Trophoblast cell (in vitro differentiated cells and primary cell): ENCODE measurements around the gene COBL.

Source experiments
- DNase-seq, 2 donors: peaks; one replicate each; pipeline ENCODE4 v3.0.0-alpha.2; 2016
- H2AFZ ChIP-seq: 2 replicates; pipeline ENCODE4 v1.6.1; 2013; ENCODE audit warnings: low read length, moderate library complexity, mild to moderate bottlenecking; ENCODE audit not compliant: insufficient read depth, poor library complexity
- H2AK5ac ChIP-seq: 2 replicates; pipeline ENCODE4 v1.6.1; 2013; ENCODE audit warnings: mild to moderate bottlenecking, low read length
- H2BK120ac ChIP-seq: 2 replicates; pipeline ENCODE4 v1.6.1; 2013; ENCODE audit warnings: low read length, mild to moderate bottlenecking, moderate library complexity; ENCODE audit not compliant: insufficient read depth, poor library complexity
- H2BK12ac ChIP-seq: 2 replicates; pipeline ENCODE4 v1.6.1; 2013; ENCODE audit warnings: mild to moderate bottlenecking, low read length, moderate library complexity
- H2BK5ac ChIP-seq: 2 replicates; pipeline ENCODE4 v1.6.1; 2013; ENCODE audit warnings: low read length, low read depth, moderate library complexity, mild to moderate bottlenecking; ENCODE audit not compliant: poor library complexity
- H3K14ac ChIP-seq: 2 replicates; pipeline ENCODE4 v1.6.1; 2013; ENCODE audit warnings: mild to moderate bottlenecking, low read length
- H3K18ac ChIP-seq: 2 replicates; pipeline ENCODE4 v1.6.1; 2013; ENCODE audit warnings: mild to moderate bottlenecking, low read length
- H3K23ac ChIP-seq: 2 replicates; pipeline ENCODE4 v1.6.1; 2013; ENCODE audit warnings: low read length
- H3K27ac ChIP-seq: 2 replicates; pipeline ENCODE4 v1.5.1; 2013; ENCODE audit warnings: low read depth, mild to moderate bottlenecking, inconsistent platforms, low read length, moderate library complexity
- H3K27me3 ChIP-seq: 2 replicates; pipeline ENCODE4 v1.6.1; 2013; ENCODE audit warnings: inconsistent platforms, mild to moderate bottlenecking, low read length, moderate library complexity; ENCODE audit not compliant: insufficient read depth
- H3K36me3 ChIP-seq, 2 experiments: 1 replicate in 1 of 2; 2 replicates in 1 of 2; pipeline ENCODE4 v1.6.1; 2013; ENCODE audit warnings: low read length in 2 of 2, mild to moderate bottlenecking in 2 of 2, moderate library complexity in 1 of 2; ENCODE audit not compliant: insufficient read depth in 2 of 2, control insufficient read depth in 1 of 2
- H3K4ac ChIP-seq: 2 replicates; pipeline ENCODE4 v1.6.1; 2013; ENCODE audit warnings: low read depth, mild to moderate bottlenecking, low read length, moderate library complexity
- H3K4me1 ChIP-seq, 2 experiments: 1 replicate in 1 of 2; 2 replicates in 1 of 2; pipeline ENCODE4 v1.6.1; 2013; ENCODE audit warnings: low read length in 2 of 2, mild to moderate bottlenecking in 2 of 2, moderate library complexity in 1 of 2; ENCODE audit not compliant: insufficient read depth in 2 of 2, control insufficient read depth in 1 of 2
- H3K4me2 ChIP-seq: 2 replicates; pipeline ENCODE4 v1.6.1; 2013; ENCODE audit warnings: inconsistent platforms, mild to moderate bottlenecking, low read length, moderate library complexity
- H3K4me3 ChIP-seq: 2 replicates; pipeline ENCODE4 v1.5.1; 2013; ENCODE audit warnings: mild to moderate bottlenecking, low read depth, low read length, inconsistent platforms
- H3K79me1 ChIP-seq: one replicate; pipeline ENCODE4 v1.6.1; 2013; ENCODE audit warnings: low read length
- H3K79me2 ChIP-seq: 2 replicates; pipeline ENCODE4 v1.6.1; 2013; ENCODE audit warnings: low read length, mild to moderate bottlenecking; ENCODE audit not compliant: control insufficient read depth, insufficient read depth, poor library complexity
- H3K9ac ChIP-seq: 2 replicates; pipeline ENCODE4 v1.6.1; 2013; ENCODE audit warnings: mild to moderate bottlenecking, low read length
- H3K9me3 ChIP-seq: 2 replicates; pipeline ENCODE4 v1.6.1; 2013; ENCODE audit warnings: low read depth, mild to moderate bottlenecking, control low read depth, inconsistent platforms, low read length; ENCODE audit not compliant: insufficient read depth
- H4K12ac ChIP-seq: 2 replicates; pipeline ENCODE4 v1.6.1; 2013; ENCODE audit warnings: low read depth, mild to moderate bottlenecking, low read length, moderate library complexity
- H4K8ac ChIP-seq: 2 replicates; pipeline ENCODE4 v1.6.1; 2013; ENCODE audit warnings: low read depth, mild to moderate bottlenecking, low read length, moderate library complexity
- H4K91ac ChIP-seq: one replicate; pipeline ENCODE4 v1.6.1; 2013; ENCODE audit warnings: low read depth, mild to moderate bottlenecking, low read length, moderate library complexity
- WGBS: extraction: QIAGEN DNeasy Blood & Tissue Kit; methylation state at CpG from one replicate; pipeline ENCODE4 v1.1.7; 2013; ENCODE audit warnings: missing lambda C conversion rate; ENCODE audit not compliant: insufficient read length, insufficient coverage; ENCODE audit errors: extremely low coverage; 5-methylcytosine and 5-hydroxymethylcytosine counted together

The COBL gene

DNA sequence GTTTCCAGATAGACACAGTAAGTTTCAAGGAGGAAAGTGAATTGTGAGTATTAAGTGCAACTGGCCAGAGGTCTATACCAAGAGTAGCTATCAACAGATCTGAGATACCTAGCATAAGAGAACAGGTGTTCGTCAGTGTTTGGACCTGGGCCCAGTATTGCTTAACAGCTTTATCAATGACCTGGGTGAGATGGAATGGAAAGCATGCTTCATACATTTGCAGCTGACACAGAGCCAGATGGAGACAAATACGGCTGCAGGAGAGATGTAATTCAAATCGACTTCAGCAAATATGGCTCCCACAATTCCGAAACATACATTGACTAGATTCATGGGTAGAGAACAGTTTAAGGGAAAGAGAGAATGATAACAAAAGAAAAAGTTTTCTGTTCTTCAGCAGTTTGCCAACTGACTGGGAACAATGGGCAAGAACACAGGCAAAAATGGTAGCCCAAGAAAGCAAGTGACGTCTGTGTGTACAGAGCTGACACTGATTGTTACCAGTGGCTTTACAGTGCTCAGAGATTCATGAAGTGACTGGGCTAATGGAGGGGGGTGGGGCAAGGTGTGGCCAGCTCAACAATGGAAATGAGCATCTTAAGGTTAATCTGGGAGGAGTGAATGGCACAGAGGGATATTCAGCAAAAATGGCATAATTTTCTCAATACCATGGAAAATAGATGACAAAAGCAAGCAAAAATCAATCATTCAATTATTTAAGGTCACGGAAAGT lies 28.0 kb upstream of the COBL start:
- Histone ChIP-seq H3K36me3 (no peaks in the 10 kb centered on the region), H3K23ac (no peak overlapping the region), H3K79me1 (no peaks in the 10 kb centered on the region), H3K18ac (no peak overlapping the region), H3K9ac (no peak overlapping the region), H4K8ac (no peak overlapping the region), H3K27ac (no peak overlapping the region), H3K4me3 (no peak overlapping the region), H2BK12ac (no peak overlapping the region), H3K4ac (no peak overlapping the region), H2AFZ (no peak overlapping the region), H3K27me3 (no peaks in the 10 kb centered on the region), H2BK5ac (no peak overlapping the region), H3K4me1 (no peaks in the 10 kb centered on the region), H3K4me2 (no peak overlapping the region), H2BK120ac (no peak overlapping the region), H4K91ac (no peak overlapping the region), H3K79me2 (no peaks in the 10 kb centered on the region), H3K14ac (no peak overlapping the region), H3K9me3 (no peaks in the 10 kb centered on the region), H2AK5ac (no peak overlapping the region), H4K12ac (no peak overlapping the region)
- peak; percentile 80 to 91 for DNase-seq
- WGBS, result no CpG with 5 or more reads among the region's 6 CpGs

DNA sequence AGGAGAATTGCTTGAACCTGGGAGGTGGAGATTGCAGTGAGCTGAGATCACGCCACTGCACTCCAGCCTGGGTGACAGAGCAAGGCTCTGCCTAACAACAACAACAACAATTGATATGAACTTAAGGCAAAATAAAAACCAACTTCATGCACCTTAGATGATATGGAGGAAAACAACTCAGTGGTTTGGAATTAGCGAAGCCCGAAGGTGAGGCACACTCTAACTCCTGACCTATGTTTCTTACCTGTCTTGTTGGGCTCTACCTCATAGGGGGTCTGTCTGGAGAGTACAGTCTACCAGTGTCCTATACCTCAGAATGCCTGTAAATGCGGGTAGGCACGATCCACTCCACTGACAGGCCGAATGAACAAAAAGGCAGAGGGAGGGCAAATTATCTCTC lies 24.3 kb upstream of the COBL start:
- Histone ChIP-seq H3K9ac (no peak overlapping the region), H2AFZ (no peak overlapping the region), H2BK5ac (no peak overlapping the region), H3K4ac (no peak overlapping the region), H3K4me3 (no peak overlapping the region), H2AK5ac (no peak overlapping the region), H2BK120ac (no peak overlapping the region), H3K14ac (no peak overlapping the region), H3K23ac (no peak overlapping the region), H4K12ac (no peak overlapping the region), H3K79me2 (no peaks in the 10 kb centered on the region), H3K4me2 (no peak overlapping the region), H3K18ac (no peak overlapping the region), H4K91ac (no peak overlapping the region), H3K27ac (no peak overlapping the region), H4K8ac (no peak overlapping the region), H2BK12ac (no peak overlapping the region), H3K79me1 (no peaks in the 10 kb centered on the region), H3K9me3 (no peaks in the 10 kb centered on the region), H3K27me3 (no peaks in the 10 kb centered on the region), H3K4me1 (no peaks in the 10 kb centered on the region), H3K36me3 (no peaks in the 10 kb centered on the region)
- WGBS, result no CpG with 5 or more reads among the region's 6 CpGs
- peak; percentile 68 to 69 for DNase-seq

DNA sequence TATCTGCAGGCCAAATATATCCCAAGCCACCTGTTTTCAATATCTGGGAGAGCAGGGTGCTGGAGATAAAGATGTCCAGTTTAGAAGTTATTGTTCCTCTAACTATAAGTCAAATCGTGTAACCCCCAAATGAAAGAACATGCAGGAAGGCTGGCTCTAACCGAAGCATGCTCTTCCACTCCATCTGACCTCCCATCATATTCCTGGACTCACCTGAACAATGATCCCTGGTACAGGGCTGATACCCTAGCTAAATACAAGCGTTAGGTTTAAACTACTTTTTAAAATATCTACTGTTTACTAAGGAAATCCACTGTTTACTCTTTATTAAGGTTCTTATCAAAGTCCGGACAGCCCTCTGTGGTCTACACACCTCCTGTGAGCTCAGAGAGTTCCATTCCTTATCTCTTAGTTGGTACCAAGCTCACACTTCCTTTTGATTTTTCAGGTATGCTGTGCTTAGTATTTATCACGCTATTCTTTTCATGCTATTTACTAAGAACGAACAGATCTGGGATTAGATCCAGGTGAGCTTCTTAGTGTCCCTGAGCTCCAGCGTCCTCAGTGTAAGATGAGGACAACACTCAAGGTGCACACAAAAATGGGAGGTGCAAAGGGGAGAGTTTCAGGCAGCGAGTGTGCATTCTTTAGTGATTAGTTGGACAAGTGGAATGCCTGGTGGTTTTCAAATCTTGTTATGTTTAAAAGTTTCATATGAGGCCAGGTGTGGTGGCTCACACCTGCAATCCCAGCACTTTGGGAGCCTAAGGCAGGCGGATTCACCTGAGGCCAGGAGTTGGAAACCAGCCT lies 23.6 kb upstream of the COBL start:
- H3K4me3 ChIP-seq, result no peak overlapping the region
- no peak overlapping the region for H3K9ac ChIP-seq
- no peak overlapping the region for H3K27ac ChIP-seq
- H3K9me3 ChIP-seq, result no peaks in the 10 kb centered on the region
- H4K8ac ChIP-seq, result no peak overlapping the region
- H3K4ac ChIP-seq, result no peak overlapping the region
- no peak overlapping the region for H2AFZ ChIP-seq
- H3K23ac ChIP-seq, result no peak overlapping the region
- DNase-seq, result peak; percentile 85 to 88
- H3K18ac ChIP-seq, result no peak overlapping the region
- H2BK120ac ChIP-seq, result no peak overlapping the region
- no peak overlapping the region for H2AK5ac ChIP-seq
- H3K27me3 ChIP-seq, result no peaks in the 10 kb centered on the region
- no peaks in the 10 kb centered on the region for H3K4me1 ChIP-seq
- no peaks in the 10 kb centered on the region for H3K36me3 ChIP-seq
- no peaks in the 10 kb centered on the region for H3K79me1 ChIP-seq
- no peaks in the 10 kb centered on the region for H3K79me2 ChIP-seq
- no peak overlapping the region for H3K14ac ChIP-seq
- no CpG with 5 or more reads among the region's 9 CpGs for WGBS
- no peak overlapping the region for H3K4me2 ChIP-seq
- H2BK12ac ChIP-seq, result no peak overlapping the region
- H4K91ac ChIP-seq, result no peak overlapping the region
- no peak overlapping the region for H2BK5ac ChIP-seq
- H4K12ac ChIP-seq, result no peak overlapping the region

DNA sequence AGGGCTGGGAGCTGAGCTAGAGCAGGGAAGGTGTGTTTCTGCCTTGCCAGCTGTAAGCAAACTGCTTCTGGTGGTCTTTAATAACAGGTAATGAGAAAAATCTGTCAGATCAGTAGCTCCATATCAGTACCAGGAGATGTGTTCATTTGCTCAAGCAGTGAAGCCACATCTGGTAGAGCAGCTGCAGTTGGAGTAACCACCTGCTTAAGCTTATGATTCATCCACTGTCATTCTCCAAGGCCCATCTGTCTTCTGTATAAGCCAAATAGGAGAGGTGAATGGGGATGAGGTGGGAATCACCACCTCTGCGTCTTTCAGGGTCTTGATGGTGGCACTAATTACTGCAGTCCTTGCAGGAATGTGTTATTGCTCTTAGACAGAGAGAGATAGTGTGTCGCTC lies 18.4 kb upstream of the COBL start:
- no peak for DNase-seq
- no peaks in the 10 kb centered on the region for H3K79me1 ChIP-seq

More for the DNA sequence above, 18.4 kb upstream of the COBL start:
- H3K27ac ChIP-seq, result no peak overlapping the region
- no peak overlapping the region for H2BK120ac ChIP-seq
- no peaks in the 10 kb centered on the region for H3K79me2 ChIP-seq
- no peak overlapping the region for H4K8ac ChIP-seq
- no peak overlapping the region for H3K9ac ChIP-seq
- H2AFZ ChIP-seq, result no peak overlapping the region
- WGBS, result no CpG with 5 or more reads among the region's 2 CpGs
- H2BK12ac ChIP-seq, result no peak overlapping the region
- no peak overlapping the region for H4K12ac ChIP-seq
- no peak overlapping the region for H3K14ac ChIP-seq
- no peaks in the 10 kb centered on the region for H3K27me3 ChIP-seq
- no peak overlapping the region for H3K23ac ChIP-seq
- no peak overlapping the region for H4K91ac ChIP-seq
- H2BK5ac ChIP-seq, result no peak overlapping the region
- no peak overlapping the region for H3K4ac ChIP-seq
- no peaks in the 10 kb centered on the region for H3K4me1 ChIP-seq
- no peak overlapping the region for H3K4me2 ChIP-seq
- no peak overlapping the region for H2AK5ac ChIP-seq
- no peak overlapping the region for H3K18ac ChIP-seq
- no peaks in the 10 kb centered on the region for H3K9me3 ChIP-seq
- H3K4me3 ChIP-seq, result no peak overlapping the region
- no peaks in the 10 kb centered on the region for H3K36me3 ChIP-seq
